Nephron progenitor cell (in vitro differentiated cells): ENCODE data around the gene ADRM1.
A peak's percentile ranks its signal among the peaks of the same experiment; 100 is the strongest.

ENCODE experiments used
- DNase-seq: peaks from one replicate; pipeline ENCODE4 v3.0.0; 2021
- H3K27ac Mint-ChIP-seq: 2 replicates; pipeline ENCODE4 v1.8.0; 2021; ENCODE audit warnings: mild to moderate bottlenecking, moderate library complexity, mixed read lengths
- H3K27me3 Mint-ChIP-seq: 2 replicates; pipeline ENCODE4 v1.8.0; 2021; ENCODE audit warnings: mild to moderate bottlenecking, low read depth, mixed read lengths; ENCODE audit not compliant: poor library complexity
- H3K36me3 Mint-ChIP-seq: 2 replicates; pipeline ENCODE4 v1.8.0; 2021; ENCODE audit warnings: low read depth, mixed read lengths
- H3K4me1 Mint-ChIP-seq: 2 replicates; pipeline ENCODE4 v1.8.0; 2021; ENCODE audit warnings: mixed read lengths
- H3K4me3 Mint-ChIP-seq: 2 replicates; pipeline ENCODE4 v1.8.0; 2021; ENCODE audit warnings: mild to moderate bottlenecking, moderate library complexity, mixed read lengths
- H3K9me3 Mint-ChIP-seq: 2 replicates; pipeline ENCODE4 v1.8.0; 2021; ENCODE audit warnings: mild to moderate bottlenecking, moderate library complexity, mixed read lengths
- CTCF ChIP-seq: fragments of 200-600 bp; sonication (generic); IDR thresholded peaks from 2 replicates; pipeline ENCODE4 v1.5.0; 2021; ENCODE audit warnings: antibody characterized with exemption

The ADRM1 gene

GRCh38 chr20:62274332-62274950, 28.4 kb upstream of the ADRM1 start:
- H3K27me3 Mint-ChIP-seq = peaks cover 6% of the 10 kb centered on the region
- H3K4me1 Mint-ChIP-seq = peaks cover 15% of the 10 kb centered on the region
- peak; percentile 20 for DNase-seq
- no peak overlapping the region for H3K4me3 Mint-ChIP-seq
- H3K36me3 Mint-ChIP-seq = peaks cover 44% of the 10 kb centered on the region
- peak overlapping the region; percentile 64 for H3K27ac Mint-ChIP-seq
- no peaks in the 10 kb centered on the region for H3K9me3 Mint-ChIP-seq
- TF ChIP-seq CTCF = no peak

- Mint-ChIP-seq H3K36me3 (peaks cover 48% of the 10 kb centered on the region), H3K4me1 (peaks cover 11% of the 10 kb centered on the region), H3K27me3 (peaks cover 6% of the 10 kb centered on the region), H3K4me3 (no peak overlapping the region), H3K27ac (no peak overlapping the region), H3K9me3 (no peaks in the 10 kb centered on the region)
- DNase-seq = no peak
- no peak for TF ChIP-seq CTCF
Measured at GRCh38 chr20:62275219-62275618, 27.6 kb upstream of the ADRM1 start.

- no peak overlapping the region for H3K4me3 Mint-ChIP-seq
- no peak for TF ChIP-seq CTCF
- H3K4me1 Mint-ChIP-seq = peaks cover 11% of the 10 kb centered on the region
- no peak overlapping the region for H3K27ac Mint-ChIP-seq
- peaks cover 58% of the 10 kb centered on the region for H3K36me3 Mint-ChIP-seq
- no peaks in the 10 kb centered on the region for H3K9me3 Mint-ChIP-seq
- DNase-seq = no peak
- H3K27me3 Mint-ChIP-seq = peaks cover 6% of the 10 kb centered on the region
Measured at GRCh38 chr20:62276439-62276838, 26.4 kb upstream of the ADRM1 start.

- H3K4me3 Mint-ChIP-seq = no peak overlapping the region
- no peak for TF ChIP-seq CTCF
- no peaks in the 10 kb centered on the region for H3K9me3 Mint-ChIP-seq
- peaks cover 11% of the 10 kb centered on the region for H3K4me1 Mint-ChIP-seq
- peaks cover 6% of the 10 kb centered on the region for H3K27me3 Mint-ChIP-seq
- H3K36me3 Mint-ChIP-seq = peaks cover 65% of the 10 kb centered on the region
- no peak for DNase-seq
- no peak overlapping the region for H3K27ac Mint-ChIP-seq
Measured at GRCh38 chr20:62277253-62277652, 25.5 kb upstream of the ADRM1 start.

GRCh38 chr20:62280303-62280702, 22.5 kb upstream of the ADRM1 start:
- H3K36me3 Mint-ChIP-seq = peaks cover 54% of the 10 kb centered on the region
- no peak for TF ChIP-seq CTCF
- no peak overlapping the region for H3K27ac Mint-ChIP-seq
- no peak overlapping the region for H3K4me3 Mint-ChIP-seq
- no peaks in the 10 kb centered on the region for H3K27me3 Mint-ChIP-seq
- H3K9me3 Mint-ChIP-seq = no peaks in the 10 kb centered on the region
- no peaks in the 10 kb centered on the region for H3K4me1 Mint-ChIP-seq
- no peak for DNase-seq
